GM18873 (cell line): Measurements from ENCODE around the gene IL10RB.
A peak's percentile ranks its signal among the peaks of the same experiment; 100 is the strongest.
"Not testable (repeated sequence)": the region's sequence is repeated elsewhere in the genome, so short reads cannot be mapped to it uniquely, and the experiment has no call there.

Source experiments
- ATAC-seq: cut with Tn5 transposase; IDR thresholded peaks from one replicate; pipeline ENCODE4 v1.9.1; 2021; ENCODE audit warnings: mild to moderate bottlenecking, moderate library complexity, moderate number of reproducible peaks; ENCODE audit not compliant: unreplicated experiment, low FRiP score

The IL10RB gene

DNA sequence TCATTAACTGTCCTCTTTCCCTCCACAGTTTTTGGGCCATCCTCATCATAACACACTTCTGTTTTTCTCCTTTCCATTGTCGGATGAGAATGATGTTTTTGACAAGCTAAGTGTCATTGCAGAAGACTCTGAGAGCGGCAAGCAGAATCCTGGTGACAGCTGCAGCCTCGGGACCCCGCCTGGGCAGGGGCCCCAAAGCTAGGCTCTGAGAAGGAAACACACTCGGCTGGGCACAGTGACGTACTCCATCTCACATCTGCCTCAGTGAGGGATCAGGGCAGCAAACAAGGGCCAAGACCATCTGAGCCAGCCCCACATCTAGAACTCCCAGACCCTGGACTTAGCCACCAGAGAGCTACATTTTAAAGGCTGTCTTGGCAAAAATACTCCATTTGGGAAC is 30.0 kb downstream of the IL10RB start:
- ATAC-seq, result no peak

DNA sequence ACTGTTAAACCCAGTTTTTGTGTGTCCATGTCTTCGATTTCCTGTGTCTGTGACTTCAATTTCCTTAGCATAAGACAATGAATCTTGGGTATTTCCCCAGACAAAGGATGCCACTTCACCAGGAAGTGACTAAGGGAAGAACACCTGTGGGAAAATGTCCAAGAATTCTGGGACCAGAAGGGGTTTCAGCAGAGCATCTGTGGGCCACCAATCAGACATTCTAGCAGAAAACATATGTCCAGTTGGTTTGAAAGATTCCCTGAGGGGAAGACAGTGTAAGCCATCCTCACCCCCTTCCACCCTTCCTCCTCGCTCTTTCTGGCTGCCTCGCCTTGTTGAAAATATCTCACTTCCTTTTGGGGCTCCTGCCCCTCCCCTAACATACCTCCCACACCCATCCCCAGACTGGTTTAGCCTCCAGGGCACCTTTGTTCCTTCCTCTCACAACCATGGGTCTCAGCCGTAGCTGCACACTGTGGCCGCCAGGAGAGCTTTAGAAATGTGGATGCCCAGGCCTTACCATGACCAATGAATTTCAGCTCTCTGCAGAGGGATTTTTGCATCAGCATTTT is 33.1 kb downstream of the IL10RB start:
- ATAC-seq, result no peak

DNA sequence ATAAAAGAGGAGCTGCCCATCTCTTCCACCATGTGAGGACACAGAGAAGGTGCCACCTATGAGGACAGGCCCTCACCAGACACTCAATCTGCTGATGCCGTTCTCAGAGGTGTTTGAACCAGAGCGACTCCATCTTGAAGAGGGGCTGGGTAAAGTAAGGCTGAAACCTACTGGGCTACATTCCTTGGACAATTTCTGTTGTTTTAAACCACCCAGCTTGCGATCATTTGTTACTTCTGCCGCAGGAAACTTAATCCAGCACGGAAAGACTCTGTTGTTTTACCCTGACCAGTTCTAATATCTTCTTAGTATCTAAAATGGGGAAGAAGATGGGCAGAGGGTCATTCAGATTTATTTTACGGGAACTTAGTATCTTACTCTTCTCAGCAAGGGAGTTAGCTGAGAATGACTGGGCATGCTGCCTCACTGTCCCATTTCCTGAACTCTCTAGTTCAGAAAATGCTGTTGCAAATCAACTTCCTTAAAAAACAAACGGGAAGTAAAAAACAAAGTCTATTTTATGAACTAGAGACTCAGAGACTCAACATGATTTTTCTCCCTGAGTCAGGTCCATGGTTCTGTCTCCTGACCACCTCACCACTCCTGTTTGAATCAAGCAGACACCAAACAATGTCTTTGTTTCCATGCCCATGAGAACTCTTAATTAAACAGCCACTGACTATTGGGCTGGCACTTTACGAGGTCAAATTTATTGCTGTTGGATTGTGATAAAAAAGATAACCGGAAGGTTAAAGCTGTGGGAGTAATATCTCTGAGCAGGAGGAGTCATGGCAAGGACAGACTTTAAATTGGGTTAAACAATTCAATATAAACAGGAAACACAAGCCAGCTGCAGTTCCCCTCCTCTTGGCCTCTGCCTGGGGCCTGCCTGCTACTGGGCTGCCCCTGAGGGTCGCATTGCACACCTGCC is 34.8 kb downstream of the IL10RB start:
- ATAC-seq, result no peak

DNA sequence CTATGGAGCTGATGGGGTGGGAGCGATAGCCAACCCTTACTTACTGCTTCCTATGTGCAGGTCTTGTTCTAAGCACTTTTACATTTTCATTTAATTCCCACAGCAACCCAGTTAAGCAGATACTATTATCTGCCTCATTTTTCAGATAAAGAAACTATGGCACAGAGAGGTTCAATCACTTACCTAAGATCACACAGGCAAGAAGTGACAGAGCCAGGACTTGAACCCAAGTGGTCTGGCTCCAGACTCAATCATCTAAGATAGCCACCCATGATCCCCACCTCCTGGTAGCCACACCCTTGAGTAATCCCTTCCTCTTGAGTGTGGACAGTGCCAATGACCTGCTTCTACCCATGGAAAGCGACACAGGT is 35.5 kb downstream of the IL10RB start:
- no peak for ATAC-seq

GRCh38 chr21:33302055-33302454 is 35.9 kb downstream of the IL10RB start:
- ATAC-seq, result no peak

- ATAC-seq, result no peak
Observed at GRCh38 chr21:33302796-33303195, 36.6 kb downstream of the IL10RB start.

GRCh38 chr21:33305344-33305671 is 39.1 kb downstream of the IL10RB start:
- ATAC-seq, result no peak

- ATAC-seq, result no peak
Observed at GRCh38 chr21:33305938-33306337, 39.8 kb downstream of the IL10RB start.

GRCh38 chr21:33308586-33309490 is 42.7 kb downstream of the IL10RB start:
- ATAC-seq, result peak; percentile 59

DNA sequence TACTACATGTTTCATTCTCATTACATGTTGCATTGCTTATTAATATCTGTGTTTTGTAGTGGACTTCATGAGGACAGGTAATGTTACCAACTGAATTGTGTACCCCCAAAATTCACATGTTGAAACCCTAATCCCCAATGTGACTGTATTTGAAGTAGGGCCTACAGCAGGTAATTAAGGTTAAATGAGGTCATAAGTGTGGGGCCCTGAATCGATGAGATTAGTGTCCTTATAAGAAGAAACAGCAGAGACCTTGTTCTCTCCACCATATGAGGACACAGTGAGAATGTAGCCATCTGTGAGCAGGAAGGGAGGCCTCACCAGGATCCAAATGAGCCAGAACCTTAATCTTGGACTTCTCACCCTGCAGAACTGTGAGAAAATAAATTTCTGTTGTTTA is 43.6 kb downstream of the IL10RB start:
- no peak for ATAC-seq

- no peak for ATAC-seq
Observed at GRCh38 chr21:33312121-33312520, 46.0 kb downstream of the IL10RB start.

GRCh38 chr21:33313183-33313582 is 47.0 kb downstream of the IL10RB start:
- ATAC-seq, result no peak

- ATAC-seq, result no peak
Observed at GRCh38 chr21:33313611-33314010, 47.4 kb downstream of the IL10RB start.

- no peak for ATAC-seq
Observed at GRCh38 chr21:33314111-33314510, 47.9 kb downstream of the IL10RB start.

DNA sequence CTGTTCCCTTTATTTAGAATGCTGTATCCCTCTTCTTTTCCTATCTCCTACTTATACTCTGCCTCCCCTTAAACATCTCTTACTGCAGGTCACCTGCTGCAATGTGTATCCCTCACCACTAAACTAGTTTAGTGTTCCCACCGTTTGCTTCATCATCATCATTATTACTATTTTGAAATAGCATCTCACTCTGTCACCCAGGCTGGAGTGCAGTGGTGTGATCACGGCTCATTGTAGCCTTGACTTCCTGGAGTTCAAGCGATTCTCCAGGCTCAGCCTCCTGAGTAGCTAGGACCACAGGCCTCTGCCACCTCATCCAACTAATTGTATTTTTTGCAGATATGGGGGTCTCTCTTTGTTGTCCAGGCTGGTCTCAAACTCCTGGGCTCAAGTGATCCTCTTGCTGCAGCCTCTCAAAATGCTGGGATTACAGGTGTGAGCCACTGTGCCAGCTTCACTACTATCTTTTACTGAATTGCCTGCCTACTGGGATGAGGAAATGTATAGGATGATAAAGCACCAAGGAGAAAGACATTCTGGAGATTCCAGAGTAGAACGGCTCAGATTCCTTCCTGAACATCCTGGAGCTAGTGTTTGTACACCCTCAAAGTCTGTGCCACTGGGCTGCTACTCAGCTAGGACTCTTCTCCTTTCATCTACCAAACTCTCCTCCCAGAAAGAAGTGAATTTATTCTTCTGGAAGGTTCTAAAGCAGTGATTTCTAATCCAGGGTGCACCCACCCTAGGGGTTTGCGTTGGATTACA is 50.0 kb downstream of the IL10RB start:
- no peak for ATAC-seq

- no peak for ATAC-seq
Observed at GRCh38 chr21:33317145-33317544, 51.0 kb downstream of the IL10RB start.

- ATAC-seq, result no peak
Observed at GRCh38 chr21:33317786-33318486, 51.8 kb downstream of the IL10RB start.

GRCh38 chr21:33321005-33321404 is 54.8 kb downstream of the IL10RB start:
- not testable (repeated sequence) for ATAC-seq

GRCh38 chr21:33323610-33324009 is 57.4 kb downstream of the IL10RB start:
- not testable (repeated sequence) for ATAC-seq
